ENCODE measurements around the gene RMND1.

Gene RMND1

DNA sequence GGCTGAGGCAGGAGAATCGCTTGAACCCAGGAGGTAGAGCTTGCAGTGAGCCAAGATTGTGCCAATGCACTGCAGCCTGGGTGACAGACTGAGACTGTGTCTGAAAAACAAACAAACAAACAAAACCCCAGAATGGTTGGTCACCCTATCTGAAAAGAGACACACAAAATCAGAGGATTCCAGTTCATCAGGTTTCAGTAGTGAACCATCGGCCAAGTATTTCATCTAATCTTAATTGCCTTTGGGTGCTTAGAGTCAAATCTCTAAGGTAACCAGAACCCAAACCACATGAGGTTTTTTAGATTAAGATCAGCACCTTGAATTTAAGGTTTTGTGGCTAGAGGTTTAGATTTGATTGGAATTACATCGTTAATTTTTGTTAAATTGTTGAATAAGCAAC is 52.2 kb downstream of the RMND1 start:
- H3K14ac ChIP-seq (ENCODE audit: low read length): no peak overlapping the region
- peaks cover 2% of the 10 kb centered on the region for H3K79me1 ChIP-seq (ENCODE audit: low read depth, low read length)
- no peak overlapping the region for H2BK5ac ChIP-seq (ENCODE audit: low read length)
- H3K4me3 ChIP-seq (ENCODE audit: low read length in 2 of 2): no peak overlapping the region
- no peak overlapping the region for H3K18ac ChIP-seq (ENCODE audit: low read length)
- H3K27ac ChIP-seq (replicated peaks; ENCODE audit: low read length): no peak overlapping the region
- DNase-seq (ENCODE audit: low spot score): no peak
- H3K9ac ChIP-seq (ENCODE audit: low read depth, low read length, poor library complexity): no peak overlapping the region
- no peak overlapping the region for H2BK120ac ChIP-seq (ENCODE audit: low read depth, low read length)
- H3K27me3 ChIP-seq (ENCODE audit: control insufficient read depth in 3 of 3, insufficient read depth in 3 of 3, low read depth in 1 of 3, low read length in 3 of 3): no peaks in the 10 kb centered on the region
- no peak overlapping the region for H2BK12ac ChIP-seq (ENCODE audit: low read length)
- peaks cover 0 to 2% of the 10 kb centered on the region in 2 donors for H3K4me1 ChIP-seq (ENCODE audit: control insufficient read depth in 2 of 2, insufficient read depth in 1 of 2, low read depth in 1 of 2, low read length in 2 of 2)
- H3K4ac ChIP-seq (ENCODE audit: low read length): no peak overlapping the region
- no peak overlapping the region for H2AFZ ChIP-seq (ENCODE audit: low read length)
- no peak overlapping the region for H2AK5ac ChIP-seq (ENCODE audit: low read depth, low read length)
- H3K23ac ChIP-seq (ENCODE audit: low read depth, low read length, poor library complexity): no peak overlapping the region
- no peaks in the 10 kb centered on the region for H3K9me3 ChIP-seq (replicated peaks in 1 of 2; ENCODE audit: control insufficient read depth in 2 of 2, insufficient read depth in 1 of 2, low read depth in 1 of 2, low read length in 2 of 2)
- H2BK15ac ChIP-seq (ENCODE audit: low read length): no peak overlapping the region
- H4K91ac ChIP-seq (ENCODE audit: low read depth, low read length, poor library complexity): no peak overlapping the region
- H4K8ac ChIP-seq (ENCODE audit: low read depth, low read length): no peak overlapping the region
- no CpG with 5 or more reads among the region's 3 CpGs for WGBS, 2 donors (ENCODE audit: extremely low coverage in 2 of 2, insufficient read length in 2 of 2, insufficient replicate concordance in 1 of 2)
- peaks cover 2 to 86% of the 10 kb centered on the region in 2 donors for H3K36me3 ChIP-seq (replicated peaks in 1 of 2; ENCODE audit: control insufficient read depth in 2 of 2, insufficient read depth in 2 of 2, low read length in 2 of 2)
- no peak overlapping the region for H3K4me2 ChIP-seq (ENCODE audit: insufficient read depth, low read length, poor library complexity, severe bottlenecking)

DNA sequence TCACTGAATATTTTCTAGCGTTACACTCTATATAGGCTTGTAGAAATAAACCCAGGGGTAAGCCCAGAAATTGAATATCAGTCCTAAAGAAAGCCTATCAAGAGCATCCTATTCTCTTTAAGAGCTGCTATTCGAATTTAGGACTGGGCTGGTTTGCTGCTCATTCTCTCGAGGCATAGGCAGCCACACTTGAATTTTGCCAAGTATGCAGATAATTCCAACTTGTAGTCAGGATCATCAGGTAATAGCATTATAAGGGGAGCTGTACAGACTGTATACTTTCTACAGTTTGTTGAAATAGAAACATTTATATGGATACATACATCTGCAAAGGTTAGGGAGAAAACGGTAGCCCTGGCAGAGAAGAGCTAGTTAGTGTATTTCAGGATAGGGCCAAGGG is 58.5 kb downstream of the RMND1 start:
- no peak overlapping the region for H3K18ac ChIP-seq (ENCODE audit: low read length)
- H2BK120ac ChIP-seq (ENCODE audit: low read depth, low read length): no peak overlapping the region
- no peak for DNase-seq (ENCODE audit: low spot score)
- H3K27me3 ChIP-seq (ENCODE audit: control insufficient read depth in 3 of 3, insufficient read depth in 3 of 3, low read depth in 1 of 3, low read length in 3 of 3): no peaks in the 10 kb centered on the region
- H3K27ac ChIP-seq (replicated peaks; ENCODE audit: low read length): no peak overlapping the region
- peaks cover 2 to 57% of the 10 kb centered on the region in 2 donors for H3K36me3 ChIP-seq (replicated peaks in 1 of 2; ENCODE audit: control insufficient read depth in 2 of 2, insufficient read depth in 2 of 2, low read length in 2 of 2)
- no peak overlapping the region for H3K4me2 ChIP-seq (ENCODE audit: insufficient read depth, low read length, poor library complexity, severe bottlenecking)
- no peak overlapping the region for H3K9ac ChIP-seq (ENCODE audit: low read depth, low read length, poor library complexity)
- no peaks in the 10 kb centered on the region for H3K9me3 ChIP-seq (replicated peaks in 1 of 2; ENCODE audit: control insufficient read depth in 2 of 2, insufficient read depth in 1 of 2, low read depth in 1 of 2, low read length in 2 of 2)
- no peak overlapping the region for H3K23ac ChIP-seq (ENCODE audit: low read depth, low read length, poor library complexity)
- no CpG with 5 or more reads among the region's 4 CpGs for WGBS, 2 donors (ENCODE audit: extremely low coverage in 2 of 2, insufficient read length in 2 of 2, insufficient replicate concordance in 1 of 2)
- peaks cover 2% of the 10 kb centered on the region for H3K79me1 ChIP-seq (ENCODE audit: low read depth, low read length)
- H2AK5ac ChIP-seq (ENCODE audit: low read depth, low read length): no peak overlapping the region
- H3K4me3 ChIP-seq (ENCODE audit: low read length in 2 of 2): no peak overlapping the region
- peaks cover 6 to 17% of the 10 kb centered on the region in 2 donors for H3K4me1 ChIP-seq (ENCODE audit: control insufficient read depth in 2 of 2, insufficient read depth in 1 of 2, low read depth in 1 of 2, low read length in 2 of 2)
- H2BK15ac ChIP-seq (ENCODE audit: low read length): no peak overlapping the region
- H2AFZ ChIP-seq (ENCODE audit: low read length): no peak overlapping the region
- H3K14ac ChIP-seq (ENCODE audit: low read length): no peak overlapping the region
- H4K8ac ChIP-seq (ENCODE audit: low read depth, low read length): no peak overlapping the region
- no peak overlapping the region for H4K91ac ChIP-seq (ENCODE audit: low read depth, low read length, poor library complexity)
- H3K4ac ChIP-seq (ENCODE audit: low read length): no peak overlapping the region
- H2BK12ac ChIP-seq (ENCODE audit: low read length): no peak overlapping the region
- H2BK5ac ChIP-seq (ENCODE audit: low read length): no peak overlapping the region

DNA sequence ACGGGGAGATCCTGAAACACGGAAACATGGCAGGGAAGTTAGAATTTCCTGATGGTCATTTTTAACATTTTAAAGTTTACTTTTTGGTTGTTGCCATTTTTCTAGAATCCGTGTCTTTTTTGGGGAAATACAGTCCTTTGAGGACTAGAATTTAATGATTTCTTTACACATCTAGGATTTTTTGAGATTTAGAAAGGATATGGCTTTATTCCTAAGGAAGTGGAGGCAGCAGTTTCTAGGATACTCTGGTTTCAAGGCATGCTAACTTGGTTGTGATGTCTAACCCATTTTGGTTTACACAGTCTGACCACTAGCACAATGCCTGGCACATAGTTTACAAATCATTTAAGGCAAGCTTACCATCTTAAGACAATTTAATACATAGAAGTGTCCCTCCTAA is 59.5 kb downstream of the RMND1 start:
- Histone ChIP-seq H2AK5ac (ENCODE audit: low read depth, low read length) (no peak overlapping the region), H3K36me3 (replicated peaks in 1 of 2; ENCODE audit: control insufficient read depth in 2 of 2, insufficient read depth in 2 of 2, low read length in 2 of 2) (peaks cover 2 to 56% of the 10 kb centered on the region in 2 donors), H3K4ac (ENCODE audit: low read length) (no peak overlapping the region), H2BK15ac (ENCODE audit: low read length) (no peak overlapping the region), H3K9me3 (replicated peaks in 1 of 2; ENCODE audit: control insufficient read depth in 2 of 2, insufficient read depth in 1 of 2, low read depth in 1 of 2, low read length in 2 of 2) (no peaks in the 10 kb centered on the region), H4K8ac (ENCODE audit: low read depth, low read length) (no peak overlapping the region), H3K4me2 (ENCODE audit: insufficient read depth, low read length, poor library complexity, severe bottlenecking) (peak overlapping the region; percentile 83), H3K4me1 (ENCODE audit: control insufficient read depth in 2 of 2, insufficient read depth in 1 of 2, low read depth in 1 of 2, low read length in 2 of 2) (peaks cover 6 to 17% of the 10 kb centered on the region in 2 donors), H3K23ac (ENCODE audit: low read depth, low read length, poor library complexity) (no peak overlapping the region), H2BK120ac (ENCODE audit: low read depth, low read length) (no peak overlapping the region), H3K27ac (replicated peaks; ENCODE audit: low read length) (no peak overlapping the region), H2BK12ac (ENCODE audit: low read length) (no peak overlapping the region), H3K27me3 (ENCODE audit: control insufficient read depth in 3 of 3, insufficient read depth in 3 of 3, low read depth in 1 of 3, low read length in 3 of 3) (no peaks in the 10 kb centered on the region), H3K18ac (ENCODE audit: low read length) (no peak overlapping the region), H3K4me3 (ENCODE audit: low read length in 2 of 2) (peak overlapping the region; percentile 61 to 81), H2BK5ac (ENCODE audit: low read length) (no peak overlapping the region), H4K91ac (ENCODE audit: low read depth, low read length, poor library complexity) (no peak overlapping the region), H3K14ac (ENCODE audit: low read length) (no peak overlapping the region), H2AFZ (ENCODE audit: low read length) (no peak overlapping the region), H3K9ac (ENCODE audit: low read depth, low read length, poor library complexity) (no peak overlapping the region), H3K79me1 (ENCODE audit: low read depth, low read length) (peaks cover 2% of the 10 kb centered on the region)
- no peak for DNase-seq (ENCODE audit: low spot score)
- no CpG with 5 or more reads among the region's 3 CpGs for WGBS, 2 donors (ENCODE audit: extremely low coverage in 2 of 2, insufficient read length in 2 of 2, insufficient replicate concordance in 1 of 2)

DNA sequence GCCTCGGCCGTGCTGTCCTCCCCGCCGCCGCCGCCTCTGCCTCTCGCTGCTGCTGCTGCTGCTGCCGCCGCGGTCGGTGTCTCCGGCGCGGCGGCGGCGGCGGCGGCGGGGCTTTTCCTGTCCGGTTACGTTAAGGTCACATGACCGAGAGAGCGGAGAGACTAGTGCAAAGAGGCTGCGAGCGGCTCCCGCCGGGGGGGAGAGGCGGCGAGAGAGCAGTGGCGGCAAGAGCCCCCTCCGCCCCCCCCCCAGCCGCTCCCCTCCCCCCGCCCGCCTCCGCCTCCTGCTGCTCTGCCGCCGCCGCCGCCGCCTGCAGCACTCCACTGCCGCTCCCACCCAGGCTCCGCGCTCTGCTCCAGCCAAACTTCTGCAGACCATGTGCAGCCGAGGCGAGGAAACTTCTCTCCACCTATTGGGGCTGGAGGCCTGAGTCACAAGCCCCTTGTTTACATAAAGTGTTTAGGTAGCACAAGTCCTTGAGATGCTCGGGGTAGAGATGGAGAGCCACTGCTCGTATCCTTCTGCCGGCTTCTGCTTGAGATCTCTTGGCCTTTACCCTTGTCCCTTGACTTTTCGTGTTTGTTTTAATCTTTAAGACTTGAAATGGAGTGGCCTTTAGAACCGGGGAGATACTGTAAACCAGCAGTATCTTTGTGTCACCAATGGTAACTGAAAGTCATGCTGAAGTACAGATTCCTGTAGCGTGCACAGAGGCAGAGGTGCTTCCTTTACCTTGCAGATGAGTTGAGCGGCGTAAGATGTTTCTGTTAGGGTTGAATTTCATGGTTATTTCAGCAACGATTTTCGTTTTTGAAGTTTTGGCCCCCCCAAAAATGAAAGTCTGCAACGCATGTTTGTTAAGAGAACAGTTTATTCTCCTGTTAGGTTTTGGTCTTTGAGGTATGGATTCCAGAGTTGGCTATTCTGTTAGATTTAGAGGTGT is 60.2 kb downstream of the RMND1 start, which contains the start of gene ZBTB2:
ZBTB2 (minus strand) TSS at position 89 of the 943 bp plus-strand sequence. CDS start 17,922 bp downstream, outside the sequence.
- peak within 1 kb of the TSS; percentile 44 for H3K4ac ChIP-seq (ENCODE audit: low read length)
- H3K4me3 ChIP-seq (ENCODE audit: low read length in 2 of 2): peak within 1 kb of the TSS; percentile 61 to 99
- no CpG with 5 or more reads among the region's 57 CpGs for WGBS, 2 donors (ENCODE audit: extremely low coverage in 2 of 2, insufficient read length in 2 of 2, insufficient replicate concordance in 1 of 2)
- peak within 1 kb of the TSS; percentile 99 for H2BK5ac ChIP-seq (ENCODE audit: low read length)
- peak within 1 kb of the TSS; percentile 99 for H3K23ac ChIP-seq (ENCODE audit: low read depth, low read length, poor library complexity)
- peak within 1 kb of the TSS; percentile 99 for H3K18ac ChIP-seq (ENCODE audit: low read length)
- no peaks in the 10 kb centered on the region for H3K27me3 ChIP-seq (ENCODE audit: control insufficient read depth in 3 of 3, insufficient read depth in 3 of 3, low read depth in 1 of 3, low read length in 3 of 3)
- peak within 1 kb of the TSS; percentile 100 for H3K27ac ChIP-seq (replicated peaks; ENCODE audit: low read length)
- H4K91ac ChIP-seq (ENCODE audit: low read depth, low read length, poor library complexity): peak within 1 kb of the TSS; percentile 82
- peak within 1 kb of the TSS; percentile 77 for H2AFZ ChIP-seq (ENCODE audit: low read length)
- peaks cover 2% of the 10 kb centered on the region for H3K79me1 ChIP-seq (ENCODE audit: low read depth, low read length)
- peak within 1 kb of the TSS; percentile 99 for H3K9ac ChIP-seq (ENCODE audit: low read depth, low read length, poor library complexity)
- H3K36me3 ChIP-seq (replicated peaks in 1 of 2; ENCODE audit: control insufficient read depth in 2 of 2, insufficient read depth in 2 of 2, low read length in 2 of 2): peaks cover 2 to 56% of the 10 kb centered on the region in 2 donors
- peak within 1 kb of the TSS; percentile 52 for H2BK12ac ChIP-seq (ENCODE audit: low read length)
- H2BK15ac ChIP-seq (ENCODE audit: low read length): peak within 1 kb of the TSS; percentile 22
- no peaks in the 10 kb centered on the region for H3K9me3 ChIP-seq (replicated peaks in 1 of 2; ENCODE audit: control insufficient read depth in 2 of 2, insufficient read depth in 1 of 2, low read depth in 1 of 2, low read length in 2 of 2)
- H3K4me2 ChIP-seq (ENCODE audit: insufficient read depth, low read length, poor library complexity, severe bottlenecking): peak within 1 kb of the TSS; percentile 83
- H2AK5ac ChIP-seq (ENCODE audit: low read depth, low read length): peak within 1 kb of the TSS; percentile 96
- peak within 1 kb of the TSS; percentile 98 for H3K14ac ChIP-seq (ENCODE audit: low read length)
- peak; percentile 66 for DNase-seq (ENCODE audit: low spot score)
- peaks cover 6 to 17% of the 10 kb centered on the region in 2 donors for H3K4me1 ChIP-seq (ENCODE audit: control insufficient read depth in 2 of 2, insufficient read depth in 1 of 2, low read depth in 1 of 2, low read length in 2 of 2)
- H2BK120ac ChIP-seq (ENCODE audit: low read depth, low read length): no peak within 1 kb of the TSS
- H4K8ac ChIP-seq (ENCODE audit: low read depth, low read length): peak within 1 kb of the TSS; percentile 93
